Keratinocyte (primary cell): ENCODE results near the gene TRPV5. TPM values are rescaled to one million over a fixed set of nuclear protein-coding genes. Genes with fewer than 3 reads are reported as not detected.

Source experiments
- DNase-seq: peaks from one replicate; pipeline ENCODE4 v3.0.0-alpha.2; 2011; ENCODE audit warnings: low read depth, missing footprints, low spot score
- FAIRE-seq: peaks from 2 replicates; lab custom pipeline; 2011; peaks lifted over from hg19 to GRCh38; lab: Jason Lieb, UNC
- H2AFZ ChIP-seq: 2 replicates; pipeline ENCODE4 v1.6.0; 2012; ENCODE audit warnings: low read length, control low read depth, inconsistent platforms; ENCODE audit not compliant: control insufficient read depth
- H3K27ac ChIP-seq: 2 replicates; pipeline ENCODE4 v1.5.1; 2011; ENCODE audit warnings: low read length; ENCODE audit not compliant: control insufficient read depth, insufficient read depth
- H3K27me3 ChIP-seq: 3 replicates; pipeline ENCODE4 v1.6.0; 2011; ENCODE audit warnings: low read length; ENCODE audit not compliant: control insufficient read depth, insufficient read depth; ENCODE audit errors: extremely low read depth
- H3K36me3 ChIP-seq, 2 experiments: 2 replicates in 1 of 2; 3 replicates in 1 of 2; pipeline ENCODE4 v1.5.1; 2011; ENCODE audit warnings: low read length in 2 of 2, mild to moderate bottlenecking in 1 of 2; ENCODE audit not compliant: control insufficient read depth in 2 of 2, insufficient read depth in 2 of 2; ENCODE audit errors: extremely low read depth in 1 of 2
- H3K4me1 ChIP-seq: 3 replicates; pipeline ENCODE4 v1.5.1; 2011; ENCODE audit warnings: low read length; ENCODE audit not compliant: control insufficient read depth, insufficient read depth; ENCODE audit errors: extremely low read depth
- H3K4me2 ChIP-seq: 3 replicates; pipeline ENCODE4 v1.6.0; 2011; ENCODE audit warnings: low read depth, low read length; ENCODE audit not compliant: control insufficient read depth, insufficient read depth; ENCODE audit errors: extremely low read depth
- H3K4me3 ChIP-seq, 3 experiments: fragments of 200-600 bp in 1 of 3; sonication (generic) in 1 of 3; 2 replicates in 2 of 3; 3 replicates in 1 of 3; pipeline ENCODE4 v1.5.1; 2011 to 2016; ENCODE audit warnings: low read length in 3 of 3, mild to moderate bottlenecking in 3 of 3, control low read depth in 2 of 3, inconsistent platforms in 1 of 3, low read depth in 1 of 3, mixed read lengths in 1 of 3, mixed run types in 1 of 3, moderate library complexity in 1 of 3; ENCODE audit not compliant: control insufficient read depth in 2 of 3, insufficient read depth in 2 of 3; ENCODE audit errors: extremely low read depth in 1 of 3
- H3K79me2 ChIP-seq: 2 replicates; pipeline ENCODE4 v1.6.0; 2012; ENCODE audit warnings: low read length; ENCODE audit not compliant: control insufficient read depth, insufficient read depth
- H3K9ac ChIP-seq: 3 replicates; pipeline ENCODE4 v1.6.0; 2011; ENCODE audit warnings: low read length; ENCODE audit not compliant: control insufficient read depth, insufficient read depth; ENCODE audit errors: extremely low read depth
- H3K9me1 ChIP-seq: 3 replicates; pipeline ENCODE4 v1.6.0; 2011; ENCODE audit warnings: low read length; ENCODE audit not compliant: control insufficient read depth, insufficient read depth; ENCODE audit errors: extremely low read depth
- H3K9me3 ChIP-seq: 2 replicates; pipeline ENCODE4 v1.5.1; 2012; ENCODE audit warnings: low read depth, low read length; ENCODE audit not compliant: control insufficient read depth
- H4K20me1 ChIP-seq: 3 replicates; pipeline ENCODE4 v1.6.0; 2011; ENCODE audit warnings: low read length; ENCODE audit not compliant: control insufficient read depth, insufficient read depth; ENCODE audit errors: extremely low read depth
- EZH2 ChIP-seq: IDR thresholded peaks from one replicate; pipeline ENCODE4 v1.6.1; 2012; ENCODE audit warnings: inconsistent platforms, mild to moderate bottlenecking, low read length, moderate library complexity
- dilution Hi-C: fragments of 300-500 bp; cut with MboI; formaldehyde crosslinking; loops from one replicate; pipeline ENCODE4 v1.7.0; 2020; ENCODE audit warnings: low sequenced_read_pairs; ENCODE audit not compliant: extremely low pct_ligation_motif_present
- polyA plus RNA-seq, 5 experiments: library from polyadenylated mRNA; depleted of rRNA in 3 of 5; stranded (reverse) in 3 of 5; stranded (forward) in 1 of 5; unstranded in 1 of 5; fragments of >200 nt; gene quantifications; 1 replicate in 1 of 5; 2 replicates in 3 of 5; 3 replicates in 1 of 5; pipeline versions ENCODE4 v1.2.1 to v1.2.3, GENCODE V29; 2011 to 2012; ENCODE audit warnings: missing spikeins in 2 of 5, low read depth in 1 of 5, low replicate concordance in 1 of 5
- TF ChIP-seq, protein P1 (sequence below), 3 experiments: IDR thresholded peaks in 1 of 3; conservative IDR thresholded peaks in 1 of 3; optimal IDR thresholded peaks in 1 of 3; 2 replicates in 2 of 3; 3 replicates in 1 of 3; pipeline versions ENCODE3 to v1.5.1; 2011; ENCODE audit warnings: low read length in 3 of 3, mild to moderate bottlenecking in 3 of 3, moderate library complexity in 2 of 3, control low read depth in 1 of 3, inconsistent platforms in 1 of 3; ENCODE audit not compliant: insufficient read depth in 2 of 3; ENCODE audit errors: extremely low read depth in 1 of 3

TRPV5 gene
- polyA plus RNA-seq, 1 donor (not counting 4 experiments of a cell fraction or from before 2014, with no cell fraction given): not detected

DNA sequence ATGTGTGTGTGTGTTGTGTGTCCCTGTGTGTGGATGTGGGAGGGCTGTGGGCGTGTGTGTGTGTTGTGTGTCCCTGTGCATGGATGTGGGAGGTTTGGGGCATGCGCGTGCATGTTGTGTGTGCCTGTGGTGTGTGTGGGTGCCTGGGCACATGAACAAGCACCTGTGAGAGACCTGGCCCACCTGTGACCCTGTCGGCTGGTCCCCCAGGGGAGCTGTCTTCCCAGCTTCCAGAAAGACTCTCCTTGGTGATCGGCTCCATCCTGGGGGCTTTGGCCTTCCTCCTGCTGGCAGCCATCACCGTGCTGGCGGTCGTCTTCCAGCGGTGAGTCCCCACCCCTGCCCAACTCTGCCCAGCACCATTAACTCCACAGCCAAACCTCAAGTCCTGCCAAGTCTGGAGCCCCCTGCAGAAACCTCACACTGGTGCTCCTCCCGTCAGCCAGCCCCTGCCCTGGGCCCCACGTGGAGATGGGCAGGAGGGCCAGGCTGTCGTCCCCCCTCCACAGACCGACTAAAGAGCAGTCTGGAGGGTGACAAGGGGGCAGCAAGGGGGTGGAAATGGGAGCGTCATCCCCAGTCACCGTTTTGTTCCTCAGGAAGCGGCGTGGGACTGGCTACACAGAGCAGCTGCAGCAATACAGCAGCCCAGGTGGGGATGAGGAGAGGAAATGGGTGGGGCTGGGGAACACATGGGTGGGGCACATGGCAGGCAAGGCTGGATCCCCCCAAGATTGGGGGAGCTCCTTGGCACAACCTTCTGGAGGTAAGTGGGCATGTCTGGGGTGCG lies 66.0 kb downstream of the TRPV5 start:
- FAIRE-seq: no peak
- Histone ChIP-seq H3K27me3 (no peaks in the 10 kb centered on the region), H3K9me3 (no peaks in the 10 kb centered on the region), H3K9me1 (no peaks in the 10 kb centered on the region), H3K9ac (no peak overlapping the region), H3K27ac (no peak overlapping the region), H3K79me2 (no peaks in the 10 kb centered on the region), H2AFZ (no peak overlapping the region), H3K4me3 (no peak overlapping the region), H3K4me1 (no peaks in the 10 kb centered on the region), H3K36me3 (no peaks in the 10 kb centered on the region), H3K4me2 (no peak overlapping the region), H4K20me1 (no peaks in the 10 kb centered on the region)
- dilution Hi-C loops: no loop called here
- DNase-seq: no peak
- TF ChIP-seq, protein P1, sequence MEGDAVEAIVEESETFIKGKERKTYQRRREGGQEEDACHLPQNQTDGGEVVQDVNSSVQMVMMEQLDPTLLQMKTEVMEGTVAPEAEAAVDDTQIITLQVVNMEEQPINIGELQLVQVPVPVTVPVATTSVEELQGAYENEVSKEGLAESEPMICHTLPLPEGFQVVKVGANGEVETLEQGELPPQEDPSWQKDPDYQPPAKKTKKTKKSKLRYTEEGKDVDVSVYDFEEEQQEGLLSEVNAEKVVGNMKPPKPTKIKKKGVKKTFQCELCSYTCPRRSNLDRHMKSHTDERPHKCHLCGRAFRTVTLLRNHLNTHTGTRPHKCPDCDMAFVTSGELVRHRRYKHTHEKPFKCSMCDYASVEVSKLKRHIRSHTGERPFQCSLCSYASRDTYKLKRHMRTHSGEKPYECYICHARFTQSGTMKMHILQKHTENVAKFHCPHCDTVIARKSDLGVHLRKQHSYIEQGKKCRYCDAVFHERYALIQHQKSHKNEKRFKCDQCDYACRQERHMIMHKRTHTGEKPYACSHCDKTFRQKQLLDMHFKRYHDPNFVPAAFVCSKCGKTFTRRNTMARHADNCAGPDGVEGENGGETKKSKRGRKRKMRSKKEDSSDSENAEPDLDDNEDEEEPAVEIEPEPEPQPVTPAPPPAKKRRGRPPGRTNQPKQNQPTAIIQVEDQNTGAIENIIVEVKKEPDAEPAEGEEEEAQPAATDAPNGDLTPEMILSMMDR (optimal IDR thresholded peaks at IDR 0.05 in 1 of 3, IDR thresholded peaks at IDR 0.05 in 1 of 3, conservative IDR thresholded peaks at IDR 0.05 in 1 of 3; ENCODE audit: extremely low read depth in 1 of 3, insufficient read depth in 2 of 3, low read length in 3 of 3): no peak
- no peak for TF ChIP-seq EZH2

DNA sequence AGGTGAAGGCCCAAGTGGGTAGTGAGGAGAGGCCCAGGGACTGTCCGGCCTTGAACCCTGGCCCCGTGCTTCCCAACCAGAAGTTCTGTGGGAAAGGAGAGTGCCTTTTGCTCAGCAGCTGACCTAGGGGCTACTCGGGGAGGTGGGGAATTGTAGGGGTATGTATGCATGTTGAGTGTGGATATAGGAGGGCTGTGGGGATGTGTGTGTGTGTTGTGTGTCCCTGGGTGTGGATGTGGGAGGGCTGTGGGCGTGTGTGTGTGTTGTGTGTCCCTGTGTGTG lies 66.5 kb downstream of the TRPV5 start:
- no peak for FAIRE-seq
- H3K27ac ChIP-seq: no peak overlapping the region
- H3K9ac ChIP-seq: no peak overlapping the region
- dilution Hi-C loops: no loop called here
- no peaks in the 10 kb centered on the region for H3K36me3 ChIP-seq
- no peaks in the 10 kb centered on the region for H3K27me3 ChIP-seq
- TF ChIP-seq, protein P1 (optimal IDR thresholded peaks at IDR 0.05 in 1 of 3, IDR thresholded peaks at IDR 0.05 in 1 of 3, conservative IDR thresholded peaks at IDR 0.05 in 1 of 3; ENCODE audit: extremely low read depth in 1 of 3, insufficient read depth in 2 of 3, low read length in 3 of 3): no peak
- TF ChIP-seq EZH2: no peak
- no peak overlapping the region for H2AFZ ChIP-seq
- H3K4me2 ChIP-seq: no peak overlapping the region
- no peaks in the 10 kb centered on the region for H3K4me1 ChIP-seq
- no peaks in the 10 kb centered on the region for H3K9me1 ChIP-seq
- H3K9me3 ChIP-seq: no peaks in the 10 kb centered on the region
- no peaks in the 10 kb centered on the region for H3K79me2 ChIP-seq
- no peak overlapping the region for H3K4me3 ChIP-seq
- no peak for DNase-seq
- no peaks in the 10 kb centered on the region for H4K20me1 ChIP-seq
